ENCODE measurements around the gene PRDM5.

Gene PRDM5

DNA sequence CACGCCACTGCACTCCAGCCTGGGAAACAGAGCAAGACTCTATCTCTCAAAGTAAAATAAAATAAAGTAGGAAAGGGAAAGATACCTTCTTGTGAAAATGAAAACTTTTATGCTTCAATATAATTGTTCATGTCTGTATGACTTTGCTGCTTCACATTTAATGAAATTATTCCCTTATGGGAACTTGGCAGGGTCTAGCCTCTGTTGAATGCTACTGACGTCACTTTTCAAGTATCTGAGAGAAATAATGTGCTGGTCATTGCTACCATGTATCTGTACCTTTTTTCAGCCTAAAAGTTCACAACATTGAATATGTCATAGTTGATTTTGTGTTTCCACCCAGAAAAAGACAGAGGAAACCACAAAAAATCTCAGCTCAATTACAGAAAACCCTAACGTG lies 65.2 kb downstream of the PRDM5 start:
- in situ Hi-C loops (cut with MboI; ENCODE audit: low sequenced_read_pairs): no loop called here

DNA sequence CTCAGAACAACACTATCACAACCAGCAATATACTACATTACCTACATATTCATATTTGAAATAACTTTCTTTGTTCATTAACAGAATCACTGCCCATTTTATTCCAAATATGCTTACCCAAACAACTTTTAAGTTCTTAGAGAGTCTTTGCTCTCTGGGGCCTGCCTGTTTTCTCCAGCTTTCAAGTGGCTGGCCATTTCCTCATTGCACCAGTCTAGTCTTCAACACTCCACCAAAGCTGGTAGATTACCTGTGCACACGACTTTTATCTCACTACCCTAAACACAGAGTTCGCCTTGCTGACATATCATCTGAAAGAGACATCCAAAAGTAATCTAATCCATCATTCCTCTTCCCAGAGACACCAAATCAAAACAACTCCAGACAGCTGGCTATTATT lies 66.2 kb downstream of the PRDM5 start:
- in situ Hi-C loops (cut with MboI; ENCODE audit: low sequenced_read_pairs): no loop called here

DNA sequence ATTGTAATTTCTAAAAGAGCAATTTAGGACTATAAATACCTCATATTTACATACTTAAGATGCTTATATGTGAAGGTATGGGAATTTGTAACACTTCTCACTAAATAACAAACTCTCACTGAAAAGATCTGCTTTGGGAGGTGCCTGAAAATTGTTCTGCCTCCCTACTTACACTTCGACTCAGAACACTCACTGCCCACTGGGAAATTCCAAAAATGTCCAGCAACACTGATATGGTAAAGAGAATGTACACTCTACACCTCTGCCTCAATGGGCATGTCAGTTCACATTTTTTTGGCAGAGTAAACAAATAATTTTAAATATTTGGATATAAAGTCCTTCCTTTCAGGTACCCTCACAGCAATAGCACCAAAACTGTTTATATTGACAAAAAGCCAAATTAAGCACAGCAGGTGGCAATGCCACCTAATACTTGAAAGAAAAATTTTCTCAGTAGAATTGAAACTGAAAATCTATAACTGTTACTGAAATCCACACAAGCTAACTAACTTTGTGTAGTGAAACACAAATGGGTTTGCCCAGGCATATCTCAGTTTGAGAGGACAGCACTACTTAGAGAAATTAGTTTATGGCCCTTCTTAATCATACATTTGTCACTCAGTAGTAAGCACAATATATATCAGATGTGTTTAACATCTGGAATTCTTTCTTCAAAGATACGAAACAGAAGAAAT lies 67.1 kb downstream of the PRDM5 start:
- in situ Hi-C loops (cut with MboI; ENCODE audit: low sequenced_read_pairs): no loop called here

DNA sequence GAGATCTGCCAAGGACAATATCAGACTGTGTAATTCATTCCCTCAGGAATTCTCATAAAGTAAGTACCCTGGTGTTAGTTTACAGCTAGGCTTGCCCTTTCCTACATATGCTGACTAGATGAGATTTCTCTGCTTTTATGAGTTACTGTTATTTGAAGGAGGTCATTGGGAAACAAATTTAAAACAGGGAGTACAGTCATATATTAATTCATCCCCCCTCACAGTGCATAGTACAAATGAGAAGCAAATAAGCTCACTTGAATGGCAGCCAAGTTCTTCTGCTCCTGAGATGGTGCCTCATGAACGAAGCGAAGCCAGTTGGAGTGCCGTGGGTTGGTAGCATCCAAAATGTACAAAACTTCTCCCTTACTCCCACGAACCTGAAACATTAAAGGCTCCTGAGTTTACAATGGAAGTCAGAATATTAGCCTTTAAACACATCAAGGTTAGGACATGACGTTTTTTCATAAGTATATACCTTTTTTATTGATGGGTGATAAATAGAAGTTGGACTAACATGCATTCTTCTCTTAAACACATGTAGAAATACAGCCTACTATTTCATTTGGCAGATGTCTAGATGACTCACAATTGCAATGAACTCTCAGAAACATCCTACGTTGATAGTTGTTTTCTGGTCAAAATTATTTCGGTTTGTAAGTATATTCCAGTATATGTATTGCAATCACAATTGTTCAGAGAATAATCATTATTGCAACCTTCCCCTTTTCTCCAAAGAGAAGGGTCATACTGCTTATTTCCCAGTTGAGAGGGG lies 69.2 kb downstream of the PRDM5 start:
- in situ Hi-C loops (cut with MboI; ENCODE audit: low sequenced_read_pairs): no loop called here

DNA sequence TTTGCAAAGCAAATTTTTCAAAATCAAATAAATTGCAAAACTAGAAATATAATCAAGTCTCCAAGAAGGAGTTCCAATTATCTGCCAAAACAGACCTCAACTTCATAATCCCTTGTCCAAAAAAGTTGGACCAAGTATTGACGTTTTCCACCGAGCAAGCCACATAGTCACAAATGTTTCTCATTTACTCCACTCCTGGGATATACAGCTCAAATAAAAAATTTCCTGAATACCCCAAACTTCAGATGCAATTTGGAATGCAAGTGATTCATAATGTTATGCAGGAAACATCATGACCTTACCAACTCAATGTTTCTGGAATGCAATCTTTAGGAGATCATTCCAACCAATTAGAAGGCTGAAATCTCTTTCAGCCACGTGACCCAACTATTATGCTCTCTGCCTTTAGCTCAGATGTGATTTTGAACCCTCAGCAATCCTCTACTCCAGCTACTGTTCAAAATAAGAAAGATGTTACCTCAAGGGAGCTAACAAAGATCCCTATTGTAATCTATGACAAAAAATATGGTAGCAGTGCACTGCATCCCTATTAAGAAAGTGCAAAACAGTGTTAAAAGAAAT lies 72.4 kb downstream of the PRDM5 start:
- in situ Hi-C loops (cut with MboI; ENCODE audit: low sequenced_read_pairs): no loop called here

DNA sequence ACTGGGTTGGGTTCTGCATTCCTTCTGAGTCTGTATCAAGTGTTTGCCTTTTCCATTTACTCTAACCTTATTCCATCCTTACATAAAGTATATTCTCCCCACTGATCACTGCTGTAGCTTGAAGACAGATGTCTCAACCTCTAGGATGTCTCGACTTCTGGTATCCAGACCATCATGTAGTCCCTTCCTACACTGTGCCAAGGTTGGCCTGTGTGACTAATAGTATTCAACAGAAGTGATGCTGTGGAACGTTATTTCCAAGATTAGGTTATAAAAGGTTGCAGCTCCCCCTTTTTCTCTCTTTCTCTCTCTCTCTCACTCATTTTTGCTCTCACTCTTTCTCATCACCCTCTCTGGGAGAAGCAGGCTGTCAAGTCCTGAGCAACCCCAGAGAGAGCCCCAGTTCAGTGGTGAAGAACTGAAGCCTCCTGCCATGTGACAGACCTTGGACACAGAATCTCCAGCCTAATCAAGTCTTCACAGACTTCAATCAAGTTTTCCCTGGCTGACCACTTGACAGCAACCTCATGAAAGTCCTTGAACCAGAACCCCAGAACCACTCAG lies 75.4 kb downstream of the PRDM5 start:
- in situ Hi-C loops (cut with MboI; ENCODE audit: low sequenced_read_pairs): no loop called here

DNA sequence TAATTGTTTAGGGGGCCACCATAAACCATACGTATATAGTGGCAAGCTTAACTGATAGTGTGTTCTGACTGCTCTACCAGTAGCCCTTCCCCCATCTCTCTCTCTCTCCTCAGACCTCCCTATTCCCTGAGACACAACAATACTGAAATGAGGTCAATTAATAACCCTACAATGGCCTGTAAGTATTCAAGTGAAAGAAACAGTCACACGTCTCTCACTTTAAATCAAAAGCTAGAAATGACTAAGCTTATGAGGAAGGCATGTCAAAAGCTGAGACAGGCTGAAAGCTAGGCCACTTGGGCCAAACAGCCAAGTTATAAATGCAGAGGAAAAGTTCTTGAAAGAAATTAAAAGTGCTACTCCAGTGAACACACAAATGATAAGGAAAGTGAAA lies 78.0 kb downstream of the PRDM5 start:
- in situ Hi-C loops (cut with MboI; ENCODE audit: low sequenced_read_pairs): no loop called here

DNA sequence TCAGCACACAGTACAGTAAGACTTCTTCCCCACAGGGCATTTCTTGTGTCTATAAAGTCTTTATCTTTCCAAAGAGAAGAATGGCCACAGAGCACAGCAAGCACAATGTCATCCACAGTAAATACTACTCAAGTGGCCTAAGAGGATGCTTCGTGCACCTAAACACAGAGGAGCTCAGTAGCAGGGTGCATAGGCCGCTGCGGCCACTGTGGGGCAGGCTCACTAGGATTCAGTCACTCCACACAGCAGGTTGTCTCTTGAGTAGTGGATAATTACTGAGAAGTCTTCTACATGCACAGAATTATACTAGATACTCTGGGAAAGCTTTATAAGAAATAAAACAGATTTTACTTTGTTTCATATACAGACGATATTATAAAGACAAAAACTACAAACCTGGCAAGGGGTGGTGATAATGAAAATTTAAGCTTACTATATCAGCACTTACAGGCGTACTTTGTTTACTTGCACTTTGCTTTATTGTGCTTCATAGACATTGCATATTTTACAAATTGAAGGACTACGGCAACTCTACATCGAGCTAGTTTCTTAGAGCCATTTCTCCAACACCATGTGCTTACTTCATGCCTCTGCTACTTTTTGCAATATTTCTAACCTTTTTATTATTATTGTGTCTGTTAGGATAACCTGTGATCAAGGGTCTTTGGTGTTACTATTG lies 78.5 kb downstream of the PRDM5 start:
- in situ Hi-C loops (cut with MboI; ENCODE audit: low sequenced_read_pairs): no loop called here

DNA sequence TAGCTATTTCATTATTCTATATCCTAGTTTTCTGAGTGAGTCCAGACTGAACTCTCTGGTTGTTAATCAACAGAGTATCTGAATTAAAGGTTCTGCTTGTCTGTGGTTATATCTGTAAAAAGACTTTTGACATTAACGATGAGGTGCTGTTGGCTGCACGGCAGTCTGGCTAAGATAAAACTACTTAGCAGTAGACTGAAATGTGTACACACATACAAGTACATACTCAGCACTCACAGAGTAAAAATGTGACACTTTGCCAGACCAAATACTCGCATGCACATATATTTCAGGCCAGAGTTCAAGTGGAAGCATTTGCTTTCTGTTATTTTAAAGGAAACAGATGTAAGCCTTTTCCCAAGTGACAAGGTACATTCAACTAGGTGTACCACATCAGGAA lies 80.5 kb downstream of the PRDM5 start:
- in situ Hi-C loops (cut with MboI; ENCODE audit: low sequenced_read_pairs): no loop called here

DNA sequence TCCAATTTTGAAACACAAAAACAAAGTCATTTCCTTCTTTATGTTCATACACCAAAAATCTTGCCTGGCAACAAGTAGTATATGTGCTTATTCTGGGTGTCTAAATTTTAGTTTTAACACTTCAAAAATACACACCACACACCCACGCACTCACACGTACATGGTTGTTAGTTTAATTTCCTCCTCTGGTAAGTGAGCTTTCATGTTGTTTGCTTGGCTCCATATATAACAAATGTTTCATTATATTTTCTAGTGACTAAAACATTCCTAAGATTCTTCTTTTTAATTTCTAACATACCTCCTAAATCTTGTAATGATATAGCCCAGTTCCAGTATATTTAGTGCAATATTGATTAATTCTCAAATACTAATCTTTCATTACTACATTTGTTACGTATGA lies 80.9 kb downstream of the PRDM5 start:
- in situ Hi-C loops (cut with MboI; ENCODE audit: low sequenced_read_pairs): no loop called here

DNA sequence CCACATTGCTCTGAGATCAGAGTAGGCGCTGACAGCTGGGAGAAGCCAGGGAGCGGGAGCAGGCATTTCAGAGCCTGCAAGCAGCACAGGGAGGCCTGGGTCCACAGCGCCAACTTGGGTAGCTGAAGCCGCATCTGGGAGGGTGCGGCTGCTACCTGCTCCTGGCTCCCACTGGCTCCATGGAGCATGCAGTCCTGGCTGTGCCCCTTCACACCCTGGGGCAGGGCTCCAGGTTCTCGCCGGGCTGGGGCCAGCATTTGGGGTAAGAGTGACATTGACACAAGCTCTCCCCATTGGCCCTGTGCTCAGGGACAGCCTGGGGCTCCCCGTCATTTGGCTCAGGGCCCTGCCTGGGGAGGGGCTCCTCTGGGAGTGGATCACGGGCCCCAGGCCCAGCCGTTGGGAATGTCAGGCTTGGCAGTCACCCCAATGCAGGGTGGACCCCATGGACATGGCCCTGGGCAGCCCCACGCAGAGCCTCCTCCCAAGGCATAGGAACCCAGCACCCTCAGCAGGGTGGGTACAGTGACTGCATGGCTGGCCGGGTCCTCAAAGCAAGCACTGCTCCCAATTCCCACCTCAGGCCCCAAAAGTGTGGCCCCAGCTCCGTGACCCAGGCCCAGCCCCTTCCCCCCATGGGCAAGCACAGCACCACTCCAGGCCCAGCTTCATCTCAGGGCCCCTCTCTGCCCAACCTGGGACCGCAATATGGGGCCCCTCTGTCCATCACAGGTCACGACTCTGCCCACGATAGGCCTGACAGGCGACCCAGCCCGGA lies 82.4 kb downstream of the PRDM5 start:
- in situ Hi-C loops (cut with MboI; ENCODE audit: low sequenced_read_pairs): no loop called here

DNA sequence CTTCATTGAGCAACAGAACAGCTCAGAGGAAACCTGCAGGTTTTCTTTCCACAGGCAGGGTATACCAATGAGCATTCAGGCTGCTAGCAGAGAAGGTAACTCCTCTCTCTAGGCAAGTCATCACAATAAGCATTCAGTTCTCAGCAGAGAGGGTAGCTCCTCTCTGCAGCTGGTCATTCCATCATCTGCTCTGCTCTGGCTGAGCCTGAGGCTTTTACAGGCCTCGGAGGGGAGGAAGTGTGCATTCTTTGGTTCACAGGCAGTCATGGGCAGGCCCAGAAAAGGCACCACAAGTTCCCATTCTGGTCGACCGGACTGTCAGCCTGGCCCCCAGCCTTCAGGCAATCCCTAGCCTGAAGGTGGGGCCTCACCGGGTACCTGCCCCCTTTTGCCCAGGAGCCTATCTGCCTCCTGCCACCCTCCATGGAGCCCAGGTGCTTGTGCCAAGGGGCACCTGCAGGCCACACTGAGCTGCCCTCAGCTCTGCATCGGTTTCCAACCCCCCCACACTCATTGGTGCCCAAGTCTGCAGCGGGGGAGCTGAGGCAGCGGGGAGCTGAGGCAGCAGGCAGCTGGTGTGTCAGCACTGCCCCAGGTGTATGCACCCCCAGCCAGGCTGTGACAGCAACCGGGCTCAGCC lies 83.1 kb downstream of the PRDM5 start:
- in situ Hi-C loops (cut with MboI; ENCODE audit: low sequenced_read_pairs): no loop called here

DNA sequence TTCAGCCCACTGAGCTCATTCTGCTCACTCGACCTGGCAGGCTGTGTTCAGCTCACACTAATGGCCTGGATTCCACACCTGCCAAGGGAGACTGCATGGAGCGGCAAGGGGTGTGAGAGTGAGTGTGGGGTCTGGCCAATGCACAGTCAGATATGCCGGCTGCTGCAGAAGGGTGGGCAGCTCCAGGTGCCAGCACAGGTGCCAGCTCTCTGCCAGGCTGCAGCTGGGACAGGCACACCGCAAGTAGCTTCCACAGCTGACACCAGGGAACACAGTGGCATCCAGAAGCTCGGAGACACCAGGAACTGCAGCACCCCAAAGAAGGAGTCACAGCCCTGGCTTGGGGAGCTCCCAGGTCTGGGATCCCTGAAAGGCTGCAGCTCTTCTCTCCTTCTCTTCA lies 83.7 kb downstream of the PRDM5 start:
- in situ Hi-C loops (cut with MboI; ENCODE audit: low sequenced_read_pairs): no loop called here

DNA sequence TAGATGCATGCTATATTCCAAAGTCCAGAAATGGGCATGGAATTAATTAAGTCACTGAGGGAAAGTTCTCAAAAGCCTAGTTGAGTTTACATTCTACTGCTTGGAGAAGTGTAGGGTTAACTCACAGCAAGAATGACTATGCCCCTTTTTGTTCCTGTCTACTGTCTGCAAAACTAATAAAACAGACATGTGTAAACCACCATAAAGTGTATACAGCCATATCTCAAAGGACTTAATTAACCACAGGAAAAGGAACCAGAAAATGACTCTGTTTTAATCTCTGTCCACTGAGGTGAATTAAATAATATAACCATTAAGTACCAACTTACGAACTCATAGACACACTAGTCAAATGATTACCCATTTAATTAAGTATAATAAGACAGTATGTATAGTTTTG lies 84.9 kb downstream of the PRDM5 start:
- in situ Hi-C loops (cut with MboI; ENCODE audit: low sequenced_read_pairs): no loop called here

DNA sequence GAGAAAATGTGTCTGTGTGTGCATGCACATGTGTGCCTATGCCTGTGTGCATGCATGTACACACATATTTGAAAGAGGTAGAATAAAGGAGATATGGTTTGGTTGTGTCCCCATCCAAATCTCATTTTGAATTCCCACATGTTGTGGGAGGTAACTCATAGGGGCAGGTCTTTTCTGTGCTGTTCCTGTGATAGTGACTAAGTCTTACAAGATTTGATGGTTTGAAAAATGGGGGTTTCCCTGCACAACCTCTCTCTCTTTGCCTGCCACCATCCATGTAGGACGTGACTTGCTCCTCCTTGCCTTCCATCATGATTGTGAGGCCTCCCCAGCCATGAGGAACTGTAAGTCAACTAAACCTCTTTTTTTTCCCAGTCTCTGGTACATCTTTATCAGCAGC lies 87.2 kb downstream of the PRDM5 start:
- in situ Hi-C loops (cut with MboI; ENCODE audit: low sequenced_read_pairs): no loop called here

DNA sequence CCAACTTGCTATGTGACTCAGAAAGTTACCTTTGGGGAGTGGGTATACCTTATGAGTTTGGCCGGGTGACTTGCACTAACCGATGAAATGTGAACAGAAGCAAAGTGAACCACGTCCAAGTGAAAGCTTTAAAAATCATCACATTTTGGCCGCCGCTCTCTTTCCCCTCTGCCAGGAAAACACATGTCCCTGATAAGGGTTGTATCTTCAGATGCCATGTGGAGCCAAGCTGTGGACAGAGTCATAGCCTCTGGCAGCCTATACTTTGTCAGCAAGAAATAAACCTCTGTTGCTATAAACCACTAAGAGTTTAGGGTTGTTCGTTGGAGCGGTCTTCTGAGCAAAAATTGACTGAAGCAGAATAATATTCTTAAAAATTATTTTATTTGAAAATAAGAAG lies 92.3 kb downstream of the PRDM5 start:
- in situ Hi-C loops (cut with MboI; ENCODE audit: low sequenced_read_pairs): no loop called here

DNA sequence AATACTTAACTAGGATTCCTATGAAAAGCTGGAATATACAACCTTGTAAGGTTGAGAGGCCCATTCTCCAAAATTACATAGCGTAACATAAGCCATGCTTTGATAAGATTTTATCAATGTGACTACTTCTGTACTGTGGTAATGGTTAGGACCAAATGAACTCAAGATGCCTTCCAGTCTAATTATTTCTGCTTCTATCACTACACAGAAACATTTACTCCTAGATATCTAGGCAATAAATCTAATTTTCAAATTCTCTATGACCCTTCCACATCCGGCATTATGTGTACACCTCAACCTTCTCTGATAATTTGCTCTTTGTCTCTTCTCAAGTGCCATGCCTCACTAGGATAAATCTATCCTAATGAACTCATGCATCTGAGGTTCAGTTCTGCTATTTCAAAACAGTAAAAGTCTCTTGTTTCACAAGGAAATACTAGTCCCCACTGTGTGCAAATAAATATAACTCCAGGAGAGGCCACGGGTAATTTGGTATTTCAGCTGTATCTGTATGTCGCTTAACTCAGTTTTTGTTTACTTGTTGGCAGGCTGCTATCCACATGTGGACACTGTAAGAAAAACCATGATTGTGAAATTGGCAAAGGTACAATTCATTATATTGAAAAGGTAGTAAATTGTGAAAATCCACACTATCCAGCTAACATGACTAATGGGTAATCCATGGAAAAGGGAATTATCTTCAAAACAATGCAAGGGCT lies 93.3 kb downstream of the PRDM5 start:
- in situ Hi-C loops (cut with MboI; ENCODE audit: low sequenced_read_pairs): no loop called here

DNA sequence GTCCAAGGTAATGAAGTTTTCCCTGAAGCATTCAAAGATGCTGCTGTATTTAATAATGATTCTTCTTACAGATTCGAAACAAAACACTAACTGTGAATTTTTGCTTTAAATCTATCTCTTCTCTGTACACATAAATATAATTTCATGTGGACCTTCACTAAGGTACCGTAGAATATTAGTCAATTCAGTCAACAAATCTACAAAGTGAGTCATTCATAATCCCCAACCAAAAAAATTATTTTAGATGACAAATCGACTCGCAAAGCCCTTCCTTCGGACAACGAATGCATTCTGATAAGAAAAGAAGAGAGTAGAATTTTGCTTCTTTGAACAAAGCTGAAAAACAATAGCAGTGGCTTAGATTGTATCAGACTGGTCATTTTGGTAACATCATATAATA lies 95.7 kb downstream of the PRDM5 start:
- in situ Hi-C loops (cut with MboI; ENCODE audit: low sequenced_read_pairs): no loop called here

DNA sequence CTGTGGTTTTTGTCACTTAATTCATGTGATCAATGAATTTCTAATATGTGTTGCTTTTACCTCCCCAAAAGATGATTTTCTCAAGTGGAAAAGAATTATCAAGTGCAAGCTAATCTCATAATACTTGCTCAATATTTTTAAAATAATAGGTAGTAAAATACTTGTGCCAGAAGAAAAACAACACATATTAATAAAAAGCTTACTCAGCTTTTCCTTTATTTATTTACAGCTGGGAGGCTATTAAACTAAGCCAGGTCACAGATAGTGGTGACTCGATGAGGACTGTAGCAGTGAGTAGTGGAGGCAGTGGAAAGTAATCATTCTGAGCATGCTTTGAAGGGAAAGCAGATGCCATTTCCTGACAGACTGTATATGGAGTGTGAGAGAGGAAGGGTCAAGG lies 96.1 kb downstream of the PRDM5 start:
- in situ Hi-C loops (cut with MboI; ENCODE audit: low sequenced_read_pairs): no loop called here

DNA sequence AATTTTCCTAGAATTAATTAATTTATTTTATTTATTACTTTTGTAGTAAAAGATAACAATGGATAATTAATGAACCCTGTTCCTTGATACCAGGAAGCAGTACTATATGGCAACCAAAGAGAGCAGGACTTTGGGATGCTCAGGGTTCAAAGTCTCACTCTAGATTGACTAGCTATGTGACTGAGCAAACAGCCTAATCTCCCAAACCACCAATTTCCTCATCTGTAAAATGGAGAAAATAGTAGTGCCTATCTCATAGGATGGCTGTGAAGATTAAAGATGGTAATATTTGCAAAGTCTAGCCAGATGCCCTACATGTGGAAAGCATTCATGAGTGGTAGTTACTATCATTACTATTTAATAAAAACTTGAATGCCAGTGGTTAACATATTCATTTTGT lies 97.6 kb downstream of the PRDM5 start:
- in situ Hi-C loops (cut with MboI; ENCODE audit: low sequenced_read_pairs): no loop called here

All from HL-60/S4 treated with retinoic acid at 250 ng/mL for 4 days and 3 days (cell line).